HG03196 (cell line): ENCODE results near the gene OR13C3.
"Not testable (repeated sequence)": the region's sequence is repeated elsewhere in the genome, so short reads cannot be mapped to it uniquely, and the experiment has no call there.

Experiments used
- ATAC-seq: cut with Tn5 transposase; IDR thresholded peaks from one replicate; pipeline ENCODE4 v1.9.1; 2021; ENCODE audit not compliant: unreplicated experiment

The OR13C3 gene

DNA sequence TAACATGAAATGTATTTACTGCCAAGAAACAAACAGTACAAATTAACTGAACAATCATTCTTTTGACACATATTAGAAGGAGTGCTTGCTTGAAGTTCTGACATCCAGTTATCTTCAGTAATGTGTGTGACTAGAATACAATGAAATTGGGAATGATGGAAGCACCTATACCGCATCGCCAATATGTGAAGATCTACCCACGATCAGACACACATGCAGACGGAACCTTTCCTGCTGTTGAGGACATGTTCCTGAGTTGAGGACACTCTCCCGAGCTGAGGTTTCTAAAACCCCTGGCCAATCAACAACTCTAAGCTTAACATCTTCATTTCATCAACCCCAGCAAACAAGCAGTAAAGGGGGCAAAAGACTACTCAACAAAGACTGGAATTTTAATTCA lies at the start of gene OR13C3:
OR13C3 (minus strand) TSS at position 101 of the 400 bp plus-strand sequence. CDS start 133 bp downstream, outside the sequence.
- no peak for ATAC-seq

DNA sequence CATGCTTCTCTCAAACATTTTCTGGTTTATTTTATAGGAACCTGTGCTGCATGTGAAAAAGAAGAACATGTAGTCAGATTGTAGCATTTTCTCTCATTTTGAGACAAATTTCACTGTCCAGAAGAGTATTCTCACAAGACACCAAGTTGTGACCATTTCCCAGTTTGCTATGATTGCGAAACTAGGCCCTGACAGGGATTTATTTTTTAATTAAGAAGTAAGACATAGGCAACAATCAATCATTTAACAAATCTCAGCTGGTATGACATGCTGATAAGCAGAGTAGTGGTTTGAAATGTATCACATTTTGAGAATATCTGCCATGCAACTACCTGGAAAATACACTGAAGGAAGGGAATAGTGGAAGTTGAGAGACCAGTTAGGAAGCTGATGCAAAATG lies 43.9 kb upstream of the OR13C3 start:
- no peak for ATAC-seq

DNA sequence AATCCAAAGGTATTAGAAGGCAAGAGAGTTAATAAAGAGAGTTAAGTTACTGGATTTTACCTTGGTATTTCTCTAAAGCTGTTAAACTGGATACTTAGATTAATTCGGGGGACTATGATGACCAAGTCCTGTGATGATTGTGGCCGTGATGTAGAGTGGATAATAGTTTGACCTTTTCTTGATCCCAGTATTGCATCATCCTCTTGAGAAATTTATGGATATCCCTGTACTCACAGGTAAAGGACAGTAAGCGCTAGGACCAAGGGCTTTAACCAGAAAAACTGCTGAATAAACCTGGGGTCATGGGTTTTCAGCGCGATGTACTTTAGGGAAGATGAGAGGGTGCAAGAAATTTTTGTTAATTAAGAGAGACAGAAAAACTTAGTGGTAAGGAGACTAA lies 40.6 kb upstream of the OR13C3 start:
- ATAC-seq, result no peak

DNA sequence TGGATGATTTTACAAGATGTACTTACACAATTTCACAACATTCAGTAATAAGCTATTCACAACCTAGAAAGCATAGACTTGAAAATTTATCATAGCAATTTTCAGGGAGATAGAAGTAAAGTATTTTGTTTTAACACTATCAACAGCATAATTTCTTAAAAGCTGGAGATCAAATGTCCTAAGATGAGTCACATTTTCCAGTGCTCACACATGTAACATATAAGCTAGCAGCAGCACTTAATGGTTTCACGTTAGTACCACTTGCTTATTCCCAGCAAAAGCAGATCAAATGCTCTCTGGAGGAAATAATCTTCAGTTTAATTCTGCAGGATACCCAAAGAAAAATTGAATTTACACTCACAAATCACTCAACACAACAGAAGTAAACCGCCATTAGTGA lies 38.8 kb upstream of the OR13C3 start:
- no peak for ATAC-seq

DNA sequence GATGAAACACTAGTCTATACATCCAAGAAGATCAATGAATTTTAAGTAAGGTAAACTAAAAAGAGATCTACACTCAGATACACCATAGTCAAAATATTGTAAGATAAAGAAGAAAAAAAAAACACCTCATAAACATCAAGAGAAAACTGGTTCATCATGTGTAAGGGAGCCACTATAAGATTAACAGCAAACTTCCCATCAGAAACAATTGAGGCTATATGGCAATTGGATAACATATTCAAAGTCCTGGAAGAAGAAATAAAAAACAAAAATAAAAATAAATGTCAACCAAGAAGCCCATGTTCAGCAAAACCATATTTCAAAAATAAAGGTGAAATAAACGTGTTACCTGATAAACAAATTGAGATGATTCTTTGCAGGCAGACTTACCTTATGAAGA lies 36.0 kb upstream of the OR13C3 start:
- no peak for ATAC-seq

DNA sequence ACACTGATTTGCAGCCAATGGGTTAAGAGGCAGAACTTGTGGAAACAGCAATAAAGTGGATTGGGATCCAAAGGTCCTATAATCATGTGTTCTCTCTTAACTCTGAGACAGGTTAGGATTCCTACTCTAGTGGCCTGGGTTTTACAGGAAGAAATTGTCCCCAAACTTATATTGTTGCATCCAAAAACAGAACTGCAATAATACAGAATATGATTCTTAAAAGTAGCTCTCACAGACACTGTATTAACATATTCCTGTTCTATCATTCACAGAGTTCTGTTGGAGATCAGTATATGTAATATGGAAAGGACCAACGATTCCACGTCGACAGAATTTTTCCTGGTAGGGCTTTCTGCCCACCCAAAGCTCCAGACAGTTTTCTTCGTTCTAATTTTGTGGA lies 32.2 kb upstream of the OR13C3 start, which contains the start of gene OR13C8:
OR13C8 (plus strand) TSS at position 301 of the 400 bp plus-strand sequence; CDS start at position 301, 0 bp downstream.
- ATAC-seq, result no peak

DNA sequence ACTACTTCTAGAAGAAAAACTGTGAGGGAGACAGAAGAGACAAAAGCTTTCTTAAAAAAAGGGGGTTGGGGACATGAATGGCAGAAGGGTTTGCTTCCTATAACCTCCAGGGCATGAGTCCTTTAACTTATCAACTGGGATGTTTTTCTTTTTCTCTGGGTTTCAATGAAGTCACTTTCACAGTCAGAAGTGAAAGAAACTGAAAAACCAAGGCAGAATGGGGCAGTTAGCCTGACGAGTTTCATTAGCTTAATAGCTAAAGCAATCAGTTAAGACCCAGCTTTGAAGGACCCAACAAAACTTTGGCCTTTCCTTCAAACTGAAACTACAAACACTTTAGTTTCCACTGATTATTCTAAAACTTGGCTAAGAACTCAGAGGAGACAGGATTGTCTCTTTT lies 27.7 kb upstream of the OR13C3 start:
- ATAC-seq, result no peak

DNA sequence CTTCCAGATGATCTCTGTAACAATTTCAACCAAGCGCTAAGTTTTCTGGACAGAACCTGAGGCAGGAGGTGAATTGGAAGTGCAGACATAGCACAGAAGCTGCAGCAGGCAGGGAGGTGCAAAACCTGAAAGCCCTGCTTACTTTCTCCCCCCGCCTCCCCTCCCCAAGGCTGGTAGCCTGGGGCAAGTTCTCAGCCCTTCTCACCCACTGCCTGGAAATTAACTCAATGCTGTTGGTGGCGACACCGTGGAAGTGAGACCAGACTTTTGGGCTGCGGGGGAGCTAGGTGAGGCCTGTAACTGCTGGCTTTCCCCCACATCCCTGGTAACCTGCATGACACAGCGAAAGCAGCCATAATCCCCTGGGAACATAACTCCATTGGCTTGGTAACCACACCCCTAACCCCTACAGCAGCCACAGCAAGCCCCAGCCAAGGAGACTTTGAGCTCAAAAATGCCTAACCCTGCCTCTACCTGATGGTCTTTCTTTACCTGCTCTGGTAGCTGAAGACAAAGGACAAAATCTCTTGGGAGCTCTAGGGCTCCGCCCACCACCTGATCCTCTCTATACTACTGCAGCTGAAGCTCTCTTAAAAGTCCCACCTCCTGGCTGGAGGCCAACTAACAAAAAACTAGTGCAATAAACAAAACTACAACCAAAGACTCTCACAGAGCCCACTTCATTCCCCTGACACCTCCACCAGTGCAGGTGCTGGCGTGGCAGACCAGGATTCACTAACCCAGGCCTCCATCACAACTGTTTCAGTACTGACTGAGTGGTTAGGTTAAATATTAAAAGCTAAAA lies 20.4 kb upstream of the OR13C3 start:
- ATAC-seq, result no peak

DNA sequence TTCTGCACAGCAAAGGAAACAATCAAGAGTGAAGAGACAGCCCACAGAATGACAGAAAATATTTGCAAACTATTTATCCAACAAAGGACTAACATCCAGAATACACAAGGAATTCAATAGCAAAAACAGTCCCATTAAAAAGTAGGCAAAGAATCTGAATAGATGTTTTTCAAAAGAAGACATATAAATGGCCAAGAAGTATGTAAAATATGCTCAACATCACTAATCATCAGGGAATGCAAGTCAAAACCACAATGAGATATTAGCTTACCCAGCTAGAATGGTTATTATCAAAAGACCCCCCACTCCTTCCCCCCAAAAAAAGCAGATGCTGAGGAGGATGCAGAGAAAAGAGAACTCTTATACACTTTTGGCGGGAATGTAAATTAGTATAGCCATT lies 18.9 kb upstream of the OR13C3 start:
- no peak for ATAC-seq

DNA sequence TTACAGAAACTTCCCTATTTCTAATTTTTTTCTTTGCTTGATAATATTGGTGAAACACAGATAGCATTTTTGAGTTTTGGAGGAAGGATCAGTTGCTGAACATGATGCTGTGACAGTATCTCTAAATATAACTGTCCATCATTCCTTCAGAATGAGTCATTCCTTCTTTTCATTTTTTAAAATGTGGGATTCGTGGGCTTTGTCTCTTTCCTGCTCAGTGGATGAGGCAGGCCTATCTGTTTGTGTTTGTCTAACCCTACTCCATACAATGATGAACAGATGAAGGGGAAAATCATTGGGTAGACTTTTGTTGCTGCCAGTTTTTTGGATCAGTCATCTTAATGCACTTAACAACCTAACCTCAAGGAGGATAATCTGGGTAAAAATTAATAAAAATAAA lies 16.6 kb upstream of the OR13C3 start:
- ATAC-seq, result no peak

DNA sequence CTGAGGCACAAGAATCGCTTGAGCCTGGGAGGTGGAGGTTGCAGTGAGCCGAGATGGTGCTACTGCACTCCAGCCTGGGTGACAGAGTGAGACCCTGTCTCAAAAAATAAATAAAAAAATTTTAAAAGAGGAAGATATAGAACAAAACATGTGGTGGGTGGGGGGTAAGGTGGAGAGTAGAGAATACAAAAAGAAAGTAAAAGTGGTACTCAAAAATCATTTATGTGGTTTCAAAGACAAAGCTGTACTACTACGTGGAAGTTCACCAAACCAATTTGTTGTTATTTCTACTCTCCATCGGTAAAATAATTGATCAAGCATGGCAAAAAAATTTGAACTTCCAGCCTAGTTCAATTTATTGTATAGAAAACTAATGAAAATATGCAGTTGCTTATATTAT lies 8.0 kb upstream of the OR13C3 start:
- ATAC-seq, result no peak

DNA sequence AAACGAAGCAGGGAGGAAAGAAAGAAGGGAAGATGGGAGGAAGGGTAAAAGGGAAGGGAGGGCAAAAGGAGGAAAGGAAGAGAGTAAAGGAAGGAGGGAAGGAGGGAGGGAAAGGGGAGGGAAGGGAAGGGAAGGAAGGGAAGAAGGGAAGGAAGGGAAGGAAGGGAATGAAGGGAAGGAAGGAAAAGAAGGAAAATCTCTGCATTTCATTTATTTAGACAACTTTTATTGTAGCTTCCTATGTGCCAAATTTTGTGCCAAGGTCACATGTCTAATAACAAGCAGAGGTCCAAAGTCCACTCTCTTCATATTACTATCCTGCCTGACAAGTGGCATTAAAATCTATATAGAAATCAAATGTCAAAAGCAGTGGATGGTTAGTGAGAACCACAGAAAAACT lies 2.6 kb upstream of the OR13C3 start:
- no peak for ATAC-seq

DNA sequence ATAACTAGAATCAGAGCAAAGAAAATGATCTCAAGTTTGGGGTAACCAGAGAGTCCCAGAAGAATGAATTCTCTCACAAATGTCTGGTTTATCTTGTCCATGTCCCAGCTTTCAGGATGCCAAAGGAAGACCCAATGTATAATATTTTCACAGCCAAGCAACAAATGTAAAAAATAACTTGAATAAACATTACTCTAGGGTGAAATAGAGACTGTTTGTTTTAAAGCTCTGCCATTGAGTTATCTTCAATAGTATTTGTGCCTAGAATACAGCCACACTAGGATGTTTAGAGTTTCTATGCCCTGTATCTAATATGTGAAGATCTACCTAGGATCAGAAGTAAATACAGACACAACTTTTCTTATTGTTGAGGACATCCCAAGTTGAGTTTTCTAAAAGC lies 9.5 kb downstream of the OR13C3 start, which contains the start of gene OR13C4:
OR13C4 (minus strand) TSS at position 101 of the 400 bp plus-strand sequence; CDS start at position 101, 0 bp downstream.
- no peak for ATAC-seq

DNA sequence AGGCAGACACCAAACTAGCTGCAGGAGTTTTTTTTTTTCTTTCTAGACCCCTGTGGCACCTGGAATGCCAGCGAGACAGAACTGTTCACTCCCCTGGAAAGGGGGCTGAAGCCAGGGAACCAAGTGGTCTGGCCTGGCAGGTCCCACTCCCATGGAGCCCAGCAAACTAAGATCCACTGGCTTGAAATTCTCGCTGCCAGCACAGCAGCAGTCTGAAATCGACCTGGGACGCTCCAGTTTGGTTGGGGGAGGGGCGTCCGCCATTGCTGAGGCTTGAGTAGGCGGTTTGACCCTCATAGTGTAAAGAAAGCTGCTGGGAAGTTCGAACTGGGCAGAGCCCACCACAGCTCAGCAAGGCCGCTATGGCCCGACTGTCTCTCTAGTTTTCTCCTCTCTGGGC lies 16.4 kb downstream of the OR13C3 start:
- ATAC-seq, result not testable (repeated sequence)

DNA sequence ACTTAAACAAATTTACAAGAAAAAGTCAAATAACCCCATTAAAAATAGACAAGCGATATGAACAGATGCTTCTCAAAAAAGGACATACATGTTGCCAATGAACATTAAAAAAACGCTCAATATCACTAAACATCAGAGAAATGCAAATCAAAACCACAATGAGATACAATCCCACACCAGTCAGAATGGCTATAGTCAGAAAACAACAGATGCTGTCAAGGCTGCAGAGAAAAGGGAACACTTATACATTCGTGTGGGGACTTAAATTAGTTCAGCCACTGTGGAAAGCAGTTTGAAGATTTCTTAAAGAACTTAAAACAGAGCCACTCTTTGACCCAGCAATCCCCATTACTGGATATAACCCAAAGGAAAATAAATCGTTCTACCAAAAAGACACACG lies 21.8 kb downstream of the OR13C3 start:
- no peak for ATAC-seq

DNA sequence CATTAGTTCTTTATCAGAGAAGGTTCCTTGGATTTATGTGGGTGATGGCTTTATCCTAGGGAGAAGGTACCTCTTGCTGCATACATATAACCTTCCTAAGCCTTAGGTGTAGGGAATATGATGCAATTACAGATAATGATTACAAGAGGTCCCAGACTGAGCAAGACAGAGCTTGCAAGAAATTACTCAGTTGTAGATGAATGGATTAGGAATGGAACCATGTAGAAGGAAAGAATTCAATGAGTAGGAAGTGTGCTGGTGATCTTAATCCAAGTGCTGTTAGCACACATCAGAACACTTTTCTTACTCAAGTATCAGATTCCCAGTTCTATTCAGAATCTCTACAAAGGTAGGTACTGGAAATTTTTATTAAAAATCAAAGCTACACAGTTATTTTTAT lies 30.1 kb downstream of the OR13C3 start:
- no peak for ATAC-seq

DNA sequence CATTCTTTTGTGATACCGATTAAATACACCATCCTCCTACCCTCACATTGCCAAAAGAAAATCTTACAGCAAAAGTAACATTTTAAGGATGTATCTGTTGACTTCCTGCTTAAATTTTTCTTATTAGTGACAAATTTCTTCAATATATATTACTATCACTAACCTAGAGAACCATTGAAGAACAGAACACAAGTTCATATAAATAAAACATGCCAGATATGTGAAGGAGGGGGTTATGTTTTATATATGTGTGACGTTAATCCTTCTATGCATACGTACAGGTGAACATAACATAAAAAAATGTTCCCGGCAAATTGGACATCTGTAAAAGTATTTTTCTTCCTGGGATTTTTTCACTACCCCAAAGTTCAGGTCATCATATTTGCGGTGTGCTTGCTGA lies 32.7 kb downstream of the OR13C3 start, which contains the start of gene OR13F1:
OR13F1 (plus strand) TSS at position 301 of the 400 bp plus-strand sequence; CDS start at position 301, 0 bp downstream.
- ATAC-seq, result no peak

DNA sequence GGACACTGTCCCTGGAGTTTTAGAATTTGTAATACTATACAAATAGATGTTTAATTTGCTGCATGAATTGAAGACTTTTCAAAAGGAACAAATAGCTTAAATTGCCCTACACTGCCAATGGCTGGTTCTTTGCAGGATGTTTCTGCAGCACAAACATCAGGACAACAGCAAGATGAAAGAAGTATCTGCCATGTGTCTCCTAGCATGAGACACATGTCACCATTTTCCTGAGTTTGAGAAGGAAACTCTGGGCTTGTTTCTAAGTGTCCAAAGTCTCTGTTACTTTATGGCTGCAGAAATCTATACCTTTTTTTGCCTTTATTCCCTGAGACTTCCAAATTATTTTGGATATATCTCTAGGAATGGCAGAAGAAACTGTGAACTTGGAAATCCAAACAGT lies 33.2 kb downstream of the OR13C3 start:
- no peak for ATAC-seq

DNA sequence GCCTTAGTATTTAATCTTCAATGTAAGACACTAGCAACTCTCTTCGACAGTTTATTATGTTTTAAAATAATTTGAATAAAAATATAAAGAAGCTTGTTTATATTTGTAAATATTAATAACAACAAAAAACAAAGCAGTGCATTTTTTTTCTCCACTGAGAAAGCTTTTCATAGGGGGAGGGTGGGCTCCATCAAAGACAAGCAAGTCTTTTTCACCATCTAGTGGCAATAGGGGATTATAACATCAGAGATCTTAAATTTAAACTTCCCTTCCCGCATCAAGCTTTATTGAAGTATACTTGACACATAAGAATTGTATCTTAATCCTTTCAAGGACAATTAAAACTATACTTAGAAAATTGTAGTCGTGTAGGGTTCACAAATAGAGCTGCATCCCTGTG lies 41.8 kb downstream of the OR13C3 start:
- ATAC-seq, result no peak
